HL-60 (cell line): ENCODE results near the gene CSRP3.

Experiments used
- CTCF ChIP-seq: IDR thresholded peaks from one replicate; pipeline ENCODE4 v1.5.1; 2011; ENCODE audit warnings: low read length, control low read depth, inconsistent platforms; ENCODE audit not compliant: insufficient read depth
- POLR2AphosphoS5 ChIP-seq: IDR thresholded peaks from 2 replicates; pipeline ENCODE4 v1.6.1; 2012; ENCODE audit warnings: low read depth
- REST ChIP-seq: IDR thresholded peaks from 2 replicates; pipeline ENCODE4 v1.6.1; 2012; ENCODE audit warnings: low read depth; ENCODE audit not compliant: insufficient replicate concordance

DNA sequence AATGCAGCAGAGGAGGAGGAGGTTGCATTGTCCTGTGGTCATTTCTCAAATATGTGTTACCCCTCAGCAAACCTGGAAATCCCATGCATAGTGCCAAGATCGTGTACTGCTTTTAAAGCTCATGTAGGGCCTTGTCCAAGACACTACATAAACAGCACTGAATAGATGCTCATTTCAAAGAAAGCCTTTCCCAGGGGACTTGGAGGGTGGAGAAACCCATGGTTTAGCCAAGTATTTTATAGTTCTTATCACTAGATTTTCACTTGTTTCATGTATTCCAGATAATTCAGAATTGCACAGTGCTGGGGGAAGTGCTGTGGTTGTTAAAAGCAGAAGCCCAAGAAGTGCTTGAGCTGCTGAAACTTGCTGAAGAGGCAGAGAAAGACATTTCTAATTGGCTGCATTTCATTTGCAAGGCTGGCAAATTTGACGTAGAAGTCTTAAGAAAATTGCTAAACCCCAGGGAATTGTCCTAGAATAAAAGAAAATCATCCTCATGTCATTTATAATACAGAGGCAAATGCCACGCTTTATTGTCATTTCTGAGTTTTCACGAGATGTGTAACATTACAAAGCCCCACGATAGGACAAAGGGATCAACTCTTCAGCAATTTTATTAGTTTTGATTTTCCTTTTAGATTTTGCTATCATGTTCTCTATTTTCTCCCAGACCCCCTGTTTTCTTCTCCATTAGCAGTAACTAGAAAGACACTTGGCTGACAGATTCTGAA, 20.1 kb downstream of the CSRP3 start:
- TF ChIP-seq CTCF, result no peak
- no peak for TF ChIP-seq POLR2AphosphoS5
- no peak for TF ChIP-seq REST
